Activated CD8-positive, alpha-beta memory T cell treated with anti-CD3 and anti-CD28 coated beads, Interleukin-2, amount 50 U/mL, for 24 hours (primary cell): ENCODE results near the gene FAM124B.

ENCODE experiments used
- DNase-seq: peaks from one replicate; pipeline ENCODE4 v3.0.0-alpha.2; 2020; ENCODE audit errors: extremely low read depth

Gene FAM124B, protein sequence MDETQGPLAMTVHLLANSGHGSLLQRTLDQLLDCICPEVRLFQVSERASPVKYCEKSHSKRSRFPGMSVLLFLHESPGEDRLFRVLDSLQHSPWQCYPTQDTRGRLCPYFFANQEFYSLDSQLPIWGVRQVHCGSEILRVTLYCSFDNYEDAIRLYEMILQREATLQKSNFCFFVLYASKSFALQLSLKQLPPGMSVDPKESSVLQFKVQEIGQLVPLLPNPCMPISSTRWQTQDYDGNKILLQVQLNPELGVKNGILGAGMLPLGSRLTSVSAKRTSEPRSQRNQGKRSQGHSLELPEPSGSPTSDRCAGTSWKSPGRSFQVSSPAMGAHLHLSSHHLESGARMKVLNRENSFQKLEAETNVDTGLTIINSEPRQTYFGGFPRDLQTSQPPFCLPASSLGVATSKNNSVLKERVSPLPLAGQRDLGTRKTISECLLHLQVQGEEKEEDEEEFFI

DNA sequence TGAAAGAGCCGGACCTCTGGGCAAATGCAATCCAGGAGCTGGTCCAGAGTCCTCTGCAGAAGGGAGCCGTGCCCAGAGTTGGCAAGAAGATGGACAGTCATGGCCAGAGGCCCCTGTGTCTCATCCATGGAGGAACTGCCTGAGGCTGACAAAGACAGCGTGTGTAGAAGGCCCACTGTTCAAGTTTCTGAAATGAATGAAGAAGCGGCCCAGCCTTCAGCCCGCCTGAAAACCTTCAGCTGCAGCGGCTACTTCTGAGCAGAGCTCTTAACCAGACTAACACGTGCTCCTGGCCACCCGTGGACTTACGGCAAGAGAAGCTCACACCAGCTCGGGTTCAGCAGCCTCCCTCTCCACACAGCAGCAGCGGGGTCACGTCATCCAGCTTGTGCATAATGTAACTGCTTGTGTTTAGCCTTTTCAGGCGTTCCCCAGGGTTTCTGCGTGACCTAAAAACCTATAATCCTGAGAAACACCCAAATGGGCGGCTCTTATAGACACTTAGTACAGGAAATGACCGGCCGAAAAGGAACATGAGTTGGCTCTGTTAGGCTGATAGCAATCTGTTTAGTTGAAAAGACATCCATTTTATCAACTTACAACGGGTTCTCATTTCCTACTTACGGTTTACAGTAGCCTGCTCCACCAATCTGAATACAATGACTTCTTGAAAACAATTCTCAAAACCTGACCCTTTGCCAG, at the start of gene FAM124B:
TSS of gene FAM124B (minus strand) at position 467 of the 702 bp plus-strand sequence. CDS start at position 128, 339 bp downstream.
- DNase-seq = no peak

DNA sequence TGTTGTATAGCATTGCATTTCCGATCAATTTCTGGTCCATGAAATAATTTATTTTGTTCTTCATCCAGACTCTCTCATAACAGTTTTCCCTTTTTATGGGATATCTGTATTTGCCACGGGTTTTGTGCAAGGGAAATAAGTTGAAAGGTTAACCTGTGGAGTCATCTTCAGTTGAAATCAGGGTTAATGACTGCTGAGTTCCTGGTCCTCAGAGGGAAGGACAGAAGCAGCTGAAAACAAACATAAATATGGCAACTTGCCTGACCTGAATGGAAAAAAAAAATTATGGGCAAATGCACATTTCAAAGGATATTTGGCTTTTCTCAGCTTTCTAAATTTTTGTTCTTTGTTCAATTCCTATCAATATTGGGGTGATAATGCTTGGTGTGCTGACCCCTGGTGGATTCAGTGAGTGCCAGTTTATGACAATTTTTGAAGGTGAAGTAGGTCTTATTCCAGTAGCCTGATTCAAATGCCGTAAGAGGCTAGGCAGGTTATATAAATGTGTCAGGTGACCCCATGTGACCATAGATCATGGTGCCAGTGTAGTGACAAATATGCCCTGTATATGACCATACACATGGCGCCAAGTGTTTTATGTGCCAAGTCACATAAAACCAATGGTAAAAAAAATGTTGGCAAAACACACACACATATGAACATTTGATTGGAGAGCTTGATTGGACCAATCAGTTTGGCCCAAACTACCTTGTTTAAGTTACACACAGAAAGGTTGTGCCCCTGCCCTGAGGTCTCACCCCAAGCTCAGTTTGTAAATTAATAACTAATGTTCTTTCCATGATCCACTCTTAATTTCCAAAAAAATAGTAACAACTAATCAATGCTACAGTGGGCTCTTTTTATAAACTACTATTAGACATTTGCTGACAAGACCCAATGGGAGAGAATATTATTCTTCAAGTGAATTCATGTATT, 47.6 kb upstream of the FAM124B start:
- no peak for DNase-seq

DNA sequence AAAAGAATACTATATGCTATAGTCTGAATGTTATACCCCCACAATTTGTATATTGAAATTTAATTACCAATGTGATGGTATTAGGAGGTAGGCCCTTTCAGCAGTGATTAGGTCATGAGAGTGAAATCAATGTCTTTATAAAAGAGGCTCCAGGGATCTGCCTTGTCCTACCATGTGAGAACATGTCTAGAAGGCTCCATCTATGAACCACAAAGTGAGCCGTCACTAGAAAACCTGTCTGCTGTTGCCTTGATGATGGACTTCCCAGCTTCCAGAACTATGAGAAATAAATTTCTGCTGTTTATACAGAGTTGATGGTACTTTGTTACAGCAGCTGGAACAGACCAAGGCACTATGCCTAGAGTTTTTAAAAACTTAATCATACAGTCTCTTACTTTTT, 46.3 kb upstream of the FAM124B start:
- DNase-seq = no peak

DNA sequence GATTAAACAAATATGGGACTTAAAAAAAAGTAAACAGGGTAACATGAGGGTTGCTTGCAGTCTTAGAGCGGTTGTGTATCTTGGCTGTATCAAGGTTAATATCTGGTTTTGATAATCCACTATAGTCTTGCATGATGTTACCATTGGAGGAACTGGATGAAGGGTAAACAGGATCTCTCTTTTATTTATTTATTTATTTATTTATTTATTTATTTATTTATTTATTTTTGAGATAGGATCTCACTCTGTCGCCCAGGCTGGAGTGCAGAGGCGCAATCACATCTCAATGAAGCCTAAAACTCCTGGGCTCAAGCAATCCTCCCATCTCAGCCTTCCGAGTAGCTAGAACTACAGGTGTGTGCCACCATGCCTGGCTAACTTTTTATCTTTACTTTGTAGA, 42.9 kb upstream of the FAM124B start:
- no peak for DNase-seq

DNA sequence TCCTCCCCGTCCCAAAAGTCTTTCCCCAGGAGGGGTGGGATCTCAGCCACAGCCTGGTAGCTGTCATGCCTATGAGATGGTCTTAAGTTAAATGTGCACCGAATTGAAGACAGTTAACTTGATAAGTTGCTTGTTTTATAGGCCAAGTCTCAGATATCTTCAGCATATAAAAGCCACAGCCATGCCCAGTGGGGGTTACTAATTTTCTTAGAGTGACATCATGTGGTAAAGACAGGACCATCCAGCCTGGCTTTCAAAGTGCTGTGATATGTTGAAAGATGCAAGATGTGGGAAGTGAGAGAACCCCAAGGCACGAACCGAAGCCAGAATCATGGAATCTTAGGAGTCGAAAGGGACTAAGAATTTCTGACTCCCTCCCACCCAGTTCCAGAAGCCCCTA, 42.1 kb upstream of the FAM124B start:
- no peak for DNase-seq

DNA sequence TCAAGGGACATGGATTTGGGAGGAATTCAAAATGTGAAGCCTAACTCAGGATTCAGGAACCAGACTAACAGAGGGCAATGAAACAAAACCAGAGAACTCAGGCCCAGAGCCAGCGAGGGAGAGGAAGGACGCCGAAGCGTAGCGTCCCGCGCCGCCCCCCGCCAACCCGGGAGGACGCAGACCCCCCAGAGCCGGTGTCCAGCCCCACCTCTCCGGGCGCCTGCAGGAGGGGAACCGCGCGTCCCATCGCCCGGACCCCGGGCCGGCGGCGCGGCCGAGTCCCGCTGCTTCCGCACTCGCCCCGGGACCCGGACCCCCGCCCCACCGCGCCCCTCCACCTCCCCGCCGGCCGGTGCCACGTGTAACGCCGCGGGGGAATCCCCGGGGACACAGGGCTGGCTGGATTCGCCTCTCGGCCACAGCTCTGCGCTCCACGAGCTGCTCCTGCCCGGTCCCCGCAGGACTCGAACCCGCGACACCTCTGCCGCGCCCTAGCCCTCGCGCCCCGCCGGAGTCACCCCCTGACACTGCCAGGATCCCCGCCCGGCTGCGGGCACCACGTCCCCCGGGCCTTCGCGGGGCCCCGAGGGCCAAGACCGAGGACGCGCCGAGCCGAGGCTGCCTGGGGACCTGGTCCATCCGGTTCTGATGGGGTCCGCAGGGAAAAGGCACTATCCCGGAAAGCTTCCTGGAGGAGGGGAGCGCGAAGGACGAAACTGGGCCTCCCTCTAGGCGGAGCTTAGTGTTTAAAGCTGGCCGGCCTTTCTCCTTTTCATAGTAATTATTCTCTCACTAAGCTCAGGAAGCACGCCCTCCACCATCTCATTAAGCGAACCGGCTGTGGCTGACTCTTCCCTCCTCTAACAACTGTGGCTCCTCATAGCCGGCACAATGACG, 40.4 kb upstream of the FAM124B start:
- DNase-seq = no peak

DNA sequence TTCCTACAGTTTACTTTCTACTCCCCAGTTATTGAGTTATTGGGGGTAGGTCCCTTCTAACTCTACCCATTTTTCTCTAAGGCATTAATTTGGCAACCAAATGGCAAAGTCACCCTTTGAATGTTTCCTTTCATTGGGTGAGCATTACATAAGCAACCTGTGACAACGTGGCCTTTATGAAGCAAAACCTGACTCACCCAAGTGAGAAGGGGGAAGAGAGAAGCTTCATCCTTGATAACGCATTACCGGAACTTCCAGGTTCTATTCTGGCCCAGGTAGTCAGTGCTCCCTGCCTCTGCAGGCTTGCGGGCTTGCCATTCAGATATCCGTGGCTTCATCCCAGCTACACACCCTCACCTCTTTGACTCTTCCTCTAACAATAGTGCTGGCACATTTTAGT, 39.1 kb upstream of the FAM124B start:
- DNase-seq = no peak

DNA sequence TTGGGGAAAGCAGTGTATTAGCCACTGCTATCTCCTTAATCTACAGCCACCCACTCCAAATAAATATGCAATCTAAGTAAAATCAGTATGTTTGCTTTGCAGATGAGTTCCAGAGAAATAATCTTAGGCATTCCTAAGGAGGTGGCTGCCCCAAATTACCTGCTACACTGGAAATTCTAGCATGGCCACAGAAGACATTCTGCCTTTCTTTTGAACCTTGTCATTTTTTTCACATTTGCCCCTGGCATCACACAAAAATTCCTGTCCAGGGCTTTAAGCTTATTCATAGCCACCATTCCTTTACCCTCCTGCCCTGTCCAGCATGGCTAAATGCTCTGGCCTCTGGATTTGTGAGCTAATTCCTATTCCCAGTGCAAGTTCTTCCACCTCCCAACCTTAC, 36.8 kb upstream of the FAM124B start:
- no peak for DNase-seq

DNA sequence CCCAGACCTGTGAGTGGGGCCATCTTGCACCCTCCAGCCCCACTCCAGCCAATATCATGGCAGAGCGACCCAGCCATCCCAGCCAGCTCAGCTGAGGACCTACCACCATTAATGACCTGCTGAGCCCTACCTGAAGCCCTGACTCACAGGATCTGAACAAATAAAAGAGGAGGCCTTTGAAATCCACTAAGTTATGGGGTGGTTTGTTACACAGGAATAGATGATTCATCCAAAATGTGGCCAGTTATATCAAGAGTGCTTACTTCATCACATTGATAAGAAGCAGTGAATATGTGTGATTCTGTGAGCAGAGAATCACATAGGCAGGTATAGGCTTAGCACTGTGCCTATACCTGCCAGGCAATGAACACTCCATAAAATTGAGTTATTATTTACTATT, 34.7 kb upstream of the FAM124B start:
- no peak for DNase-seq

DNA sequence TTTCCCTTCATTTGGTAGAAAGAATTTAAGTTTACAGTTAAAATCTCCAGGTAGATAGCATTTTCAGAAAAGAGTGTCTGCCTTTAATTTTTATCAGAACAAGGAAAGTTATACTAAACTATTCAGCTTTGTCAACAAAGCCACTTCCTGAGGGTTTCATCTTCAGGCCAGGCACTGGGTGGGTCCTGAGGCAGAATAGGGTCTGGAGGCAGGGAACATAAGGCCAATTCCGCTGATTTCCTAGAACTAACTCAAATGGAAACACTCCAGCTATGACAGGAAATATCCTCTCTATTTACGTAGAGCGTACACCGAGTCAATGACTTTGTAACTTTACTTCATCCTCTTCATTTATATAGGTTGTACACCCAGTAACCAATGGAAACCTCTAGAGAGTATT, 32.7 kb upstream of the FAM124B start:
- no peak for DNase-seq

DNA sequence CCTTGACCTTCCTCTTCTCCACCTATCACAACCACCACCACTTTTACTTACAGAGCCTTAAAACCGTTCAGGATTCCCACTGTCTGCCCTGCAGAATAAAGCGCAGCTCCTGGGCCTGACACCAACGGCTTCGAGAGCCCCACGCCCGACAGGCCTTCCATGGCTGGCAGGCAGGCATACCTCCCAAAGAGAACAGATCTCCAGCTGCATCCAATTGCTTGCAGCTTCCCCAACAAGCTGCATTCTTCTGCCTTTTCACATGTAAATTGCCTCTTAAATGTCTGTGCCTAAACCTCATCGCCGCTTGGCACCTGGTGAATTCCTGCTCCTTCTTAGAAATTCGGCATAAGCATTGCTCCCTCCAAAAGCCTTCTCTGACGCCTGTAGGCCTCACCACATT, 31.5 kb upstream of the FAM124B start:
- no peak for DNase-seq

DNA sequence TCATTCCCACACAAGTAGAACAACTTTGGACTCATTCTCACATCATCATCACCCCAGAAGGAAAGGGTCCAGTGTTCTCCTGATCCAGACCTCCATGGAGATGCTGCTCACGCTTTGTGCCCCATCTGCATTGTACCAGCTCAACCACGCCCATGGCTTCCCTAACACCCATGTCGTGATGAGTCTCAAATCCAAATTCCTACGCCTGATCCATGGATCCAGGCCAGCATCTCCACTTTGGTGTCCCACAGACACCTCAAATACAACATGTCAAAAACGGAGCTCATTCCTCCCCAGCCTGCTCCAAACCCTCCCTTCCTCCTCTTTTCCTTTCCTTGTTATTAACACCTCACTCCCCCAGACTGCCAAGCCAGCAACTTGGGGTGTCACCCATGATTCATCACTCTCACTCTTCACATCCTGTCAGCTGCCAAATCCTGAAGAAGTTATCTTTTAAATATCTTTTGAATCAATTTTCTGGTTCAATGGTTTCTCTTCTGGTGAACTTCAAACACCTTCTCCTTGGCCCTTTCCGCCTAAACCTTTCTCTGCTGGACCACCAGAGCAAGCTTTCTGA, 30.2 kb upstream of the FAM124B start:
- DNase-seq = no peak

DNA sequence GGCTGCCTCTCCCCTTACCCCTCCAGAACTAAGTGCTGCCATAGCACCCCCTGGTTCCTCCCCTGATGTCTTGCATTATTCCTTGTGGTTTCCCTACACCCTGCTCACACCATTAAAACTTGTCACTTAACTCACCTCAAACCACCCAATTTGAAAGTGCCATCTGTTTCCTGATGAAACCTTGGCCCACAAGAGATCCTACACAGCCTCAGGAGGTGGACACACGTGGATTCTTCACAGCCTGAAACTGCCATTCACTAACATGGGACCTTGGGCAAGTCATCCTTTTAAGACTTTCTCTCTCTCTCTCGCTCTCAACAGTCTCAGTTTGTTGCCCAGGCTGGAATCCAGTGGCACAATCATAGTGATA, 27.5 kb upstream of the FAM124B start:
- DNase-seq = no peak

DNA sequence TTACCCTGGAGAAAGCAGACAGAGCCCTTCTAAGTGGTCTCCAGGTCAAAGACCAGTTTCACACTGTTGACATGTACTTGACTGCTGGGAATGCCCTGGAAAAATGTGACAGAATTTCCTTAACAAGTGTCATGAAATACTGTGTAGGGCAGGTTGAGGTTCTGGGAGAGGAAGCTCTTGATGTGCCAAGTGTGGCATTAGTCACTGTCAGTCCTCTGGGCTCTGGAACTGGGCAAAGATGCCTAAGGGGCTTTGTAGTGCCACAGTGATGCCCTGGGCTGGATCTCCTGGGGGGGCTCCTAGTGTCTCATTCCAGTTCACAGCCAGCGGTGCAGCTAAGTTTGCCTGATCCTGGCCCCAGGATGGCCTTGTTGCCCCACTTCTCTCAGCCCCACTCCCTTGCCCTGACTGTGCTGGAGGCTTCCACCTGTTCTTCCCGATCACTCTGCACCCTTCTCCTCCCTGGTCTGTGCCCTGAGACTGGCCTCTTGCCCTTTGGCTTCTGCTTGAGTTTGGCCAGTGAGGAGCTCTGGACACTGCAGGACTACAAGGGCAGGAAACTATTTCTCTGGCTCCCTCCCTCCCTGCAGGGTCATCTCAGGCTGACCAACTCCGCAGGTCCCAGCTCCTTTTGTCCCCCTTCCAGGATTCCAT, 27.0 kb upstream of the FAM124B start:
- no peak for DNase-seq

DNA sequence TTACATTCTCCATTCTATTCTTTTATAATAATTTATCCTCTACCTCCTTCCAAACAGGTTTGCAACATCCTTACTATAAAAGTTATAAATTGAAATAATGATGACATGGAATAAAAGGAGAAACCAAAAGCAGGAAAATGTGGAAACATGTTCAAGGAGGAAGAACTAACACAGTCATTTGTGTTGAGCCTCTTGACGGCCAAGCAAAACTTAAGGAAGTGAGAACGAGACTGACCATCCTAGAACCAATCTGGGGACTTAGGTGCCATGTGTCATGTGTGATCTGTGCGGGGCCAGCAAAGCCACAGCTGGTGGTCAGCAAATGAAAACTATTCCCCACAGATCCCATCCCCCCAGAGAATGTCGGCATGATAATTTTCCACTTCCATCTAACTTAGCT, 25.6 kb upstream of the FAM124B start:
- DNase-seq = no peak

DNA sequence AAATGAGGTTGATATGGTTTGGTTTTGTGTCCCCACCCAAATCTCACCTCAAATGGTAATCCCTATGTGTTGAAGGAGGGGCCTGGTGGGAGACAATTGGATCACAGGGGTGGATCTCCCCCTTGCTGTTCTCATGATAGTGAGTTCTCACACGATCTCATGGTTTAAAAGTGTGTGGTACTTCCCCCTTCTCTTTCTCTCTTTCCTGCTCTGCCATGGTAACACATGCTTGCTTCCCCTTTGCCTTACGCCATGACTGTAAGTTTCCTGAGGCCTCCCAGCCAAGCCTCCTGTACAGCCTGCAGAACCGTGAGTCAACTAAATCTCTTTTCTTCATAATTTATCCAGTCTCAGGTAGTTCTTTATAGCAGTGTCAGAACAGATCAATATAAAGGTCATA, 24.7 kb upstream of the FAM124B start:
- DNase-seq = no peak

DNA sequence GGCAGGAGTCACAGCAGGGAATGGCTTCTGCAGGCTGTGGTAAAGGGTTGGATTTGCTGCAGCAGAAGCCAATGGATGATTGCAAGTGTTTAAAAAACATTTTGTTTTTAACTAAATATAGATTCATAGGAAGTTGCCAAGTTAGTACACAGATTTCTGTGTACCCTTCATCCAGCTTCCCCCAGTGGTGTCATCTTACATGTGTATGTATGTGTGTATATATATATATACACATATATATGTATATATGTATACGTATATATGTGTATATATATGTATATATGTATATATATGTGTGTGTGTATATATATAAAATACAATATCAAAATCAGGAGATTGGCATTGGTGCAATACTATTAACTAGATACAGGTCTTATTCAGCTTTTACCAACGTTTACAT, 19.2 kb upstream of the FAM124B start:
- DNase-seq = no peak

DNA sequence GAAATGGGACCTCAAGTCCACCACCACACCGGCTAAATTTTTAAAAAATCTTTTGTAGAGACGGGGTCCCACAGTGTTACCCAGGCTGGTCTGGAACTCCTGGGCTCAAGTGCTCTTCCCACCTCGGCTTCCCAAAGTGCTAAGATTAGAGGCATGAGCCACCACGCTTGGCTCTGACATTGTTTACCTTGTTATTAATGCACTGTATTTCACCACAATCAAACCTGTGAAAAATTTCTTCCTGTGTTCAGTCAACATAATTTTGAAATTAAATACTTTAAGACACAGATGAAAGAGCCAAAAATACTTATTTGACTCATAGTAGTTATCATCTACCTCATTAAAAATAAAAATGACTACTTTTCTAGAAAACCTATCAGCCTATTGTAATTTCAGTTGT, 16.0 kb upstream of the FAM124B start:
- no peak for DNase-seq

DNA sequence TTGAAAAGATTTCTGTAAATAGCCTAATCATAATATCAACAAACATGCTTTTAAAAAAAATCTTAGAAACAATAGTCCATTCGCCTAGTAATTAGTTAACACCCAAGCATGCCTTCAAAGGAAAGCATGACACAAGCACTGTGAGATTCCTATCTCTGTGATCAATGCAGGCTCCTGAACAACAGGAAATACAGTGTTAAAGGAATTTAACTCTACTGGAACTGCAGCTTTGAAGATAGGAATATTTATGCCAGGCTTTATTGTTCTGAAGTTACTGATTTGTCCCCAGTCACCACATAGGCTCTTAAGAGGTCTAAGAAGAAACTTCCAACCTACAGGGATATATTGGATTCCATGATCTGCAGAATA, 15.4 kb upstream of the FAM124B start:
- DNase-seq = no peak

DNA sequence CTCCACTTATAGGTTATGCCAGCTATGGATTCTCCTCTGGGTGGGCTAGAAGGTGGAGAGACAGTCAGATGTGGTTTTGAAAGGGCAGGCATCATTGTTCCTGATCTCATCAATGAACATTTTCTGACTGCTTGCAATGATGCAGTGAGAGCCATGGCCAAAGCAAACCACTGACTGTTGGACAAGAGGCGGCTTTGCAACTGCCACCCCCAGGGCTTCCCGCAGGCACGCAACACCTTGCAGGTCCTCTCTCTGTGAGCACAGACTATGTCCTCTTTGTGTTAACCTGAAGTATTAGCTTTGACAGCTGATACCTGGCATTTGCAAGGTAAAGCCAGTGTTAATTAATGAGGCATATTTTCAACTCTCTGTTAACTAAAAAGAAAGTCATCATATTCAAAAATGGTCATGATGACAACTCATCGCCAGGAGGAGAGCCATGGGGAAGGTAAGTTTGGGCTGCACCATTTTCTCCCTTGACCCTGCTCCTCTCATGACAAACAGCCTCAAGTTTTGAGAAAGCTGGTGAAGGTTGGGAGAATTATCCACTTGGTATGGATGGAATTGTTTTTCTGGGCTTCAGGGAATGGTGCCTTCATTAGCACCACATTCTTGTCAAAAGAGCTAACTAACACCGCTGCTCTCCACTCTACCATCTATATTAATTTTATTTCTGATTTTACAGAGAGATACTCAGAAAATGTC, 14.9 kb upstream of the FAM124B start:
- DNase-seq = no peak
